Endometrium (tissue), 2 donors: ENCODE data around the gene ATP6AP1.
"Not testable (repeated sequence)": the region's sequence is repeated elsewhere in the genome, so short reads cannot be mapped to it uniquely, and the experiment has no call there.

Source experiments
- FAIRE-seq: peaks from 2 replicates; lab custom pipeline; 2012; peaks lifted over from hg19 to GRCh38; lab: Jason Lieb, UNC
- donor health status: control.
- donor health status: control.

ATP6AP1 gene, protein sequence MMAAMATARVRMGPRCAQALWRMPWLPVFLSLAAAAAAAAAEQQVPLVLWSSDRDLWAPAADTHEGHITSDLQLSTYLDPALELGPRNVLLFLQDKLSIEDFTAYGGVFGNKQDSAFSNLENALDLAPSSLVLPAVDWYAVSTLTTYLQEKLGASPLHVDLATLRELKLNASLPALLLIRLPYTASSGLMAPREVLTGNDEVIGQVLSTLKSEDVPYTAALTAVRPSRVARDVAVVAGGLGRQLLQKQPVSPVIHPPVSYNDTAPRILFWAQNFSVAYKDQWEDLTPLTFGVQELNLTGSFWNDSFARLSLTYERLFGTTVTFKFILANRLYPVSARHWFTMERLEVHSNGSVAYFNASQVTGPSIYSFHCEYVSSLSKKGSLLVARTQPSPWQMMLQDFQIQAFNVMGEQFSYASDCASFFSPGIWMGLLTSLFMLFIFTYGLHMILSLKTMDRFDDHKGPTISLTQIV

DNA sequence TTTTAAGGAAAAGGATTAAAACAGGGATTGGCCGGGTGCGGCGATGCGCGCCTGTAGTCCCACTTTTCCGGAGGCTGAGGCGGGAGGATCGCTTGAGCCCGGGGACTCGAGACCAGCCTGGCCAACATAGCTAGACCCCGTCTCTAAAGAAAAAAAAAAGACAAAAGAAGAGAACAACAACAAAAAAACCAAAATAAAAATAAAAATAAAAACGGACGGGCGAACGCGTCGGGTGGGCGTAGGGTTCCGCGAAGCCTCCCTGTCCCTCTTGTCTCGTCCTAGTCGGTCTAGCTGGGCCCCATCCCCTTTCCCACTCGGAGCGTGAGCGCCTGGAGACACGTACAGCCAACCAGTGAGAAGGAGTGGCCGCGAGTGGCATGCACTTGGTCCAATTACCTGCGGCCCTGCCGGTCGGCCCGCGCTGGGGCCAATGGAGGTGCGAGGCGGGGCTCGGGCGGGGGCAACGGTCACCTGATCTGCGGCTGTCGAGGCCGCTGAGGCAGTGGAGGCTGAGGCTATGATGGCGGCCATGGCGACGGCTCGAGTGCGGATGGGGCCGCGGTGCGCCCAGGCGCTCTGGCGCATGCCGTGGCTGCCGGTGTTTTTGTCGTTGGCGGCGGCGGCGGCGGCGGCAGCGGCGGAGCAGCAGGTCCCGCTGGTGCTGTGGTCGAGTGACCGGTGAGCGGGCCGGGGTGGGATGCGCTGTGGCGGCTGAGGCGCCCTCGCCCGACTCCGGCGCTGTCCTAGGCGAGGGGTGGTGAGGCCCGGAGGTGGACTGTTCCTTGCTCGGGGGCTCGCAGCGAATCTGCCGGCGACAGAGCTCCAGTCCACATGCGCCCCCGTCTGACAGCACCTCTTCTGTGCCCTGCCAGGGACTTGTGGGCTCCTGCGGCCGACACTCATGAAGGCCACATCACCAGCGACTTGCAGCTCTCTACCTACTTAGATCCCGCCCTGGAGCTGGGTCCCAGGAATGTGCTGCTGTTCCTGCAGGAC lies at the start of gene ATP6AP1:
Gene ATP6AP1, plus strand, starts transcription at position 502 of the 996 bp plus-strand sequence. Its CDS starts 16 bp downstream, at position 518.
- FAIRE-seq = no peak

DNA sequence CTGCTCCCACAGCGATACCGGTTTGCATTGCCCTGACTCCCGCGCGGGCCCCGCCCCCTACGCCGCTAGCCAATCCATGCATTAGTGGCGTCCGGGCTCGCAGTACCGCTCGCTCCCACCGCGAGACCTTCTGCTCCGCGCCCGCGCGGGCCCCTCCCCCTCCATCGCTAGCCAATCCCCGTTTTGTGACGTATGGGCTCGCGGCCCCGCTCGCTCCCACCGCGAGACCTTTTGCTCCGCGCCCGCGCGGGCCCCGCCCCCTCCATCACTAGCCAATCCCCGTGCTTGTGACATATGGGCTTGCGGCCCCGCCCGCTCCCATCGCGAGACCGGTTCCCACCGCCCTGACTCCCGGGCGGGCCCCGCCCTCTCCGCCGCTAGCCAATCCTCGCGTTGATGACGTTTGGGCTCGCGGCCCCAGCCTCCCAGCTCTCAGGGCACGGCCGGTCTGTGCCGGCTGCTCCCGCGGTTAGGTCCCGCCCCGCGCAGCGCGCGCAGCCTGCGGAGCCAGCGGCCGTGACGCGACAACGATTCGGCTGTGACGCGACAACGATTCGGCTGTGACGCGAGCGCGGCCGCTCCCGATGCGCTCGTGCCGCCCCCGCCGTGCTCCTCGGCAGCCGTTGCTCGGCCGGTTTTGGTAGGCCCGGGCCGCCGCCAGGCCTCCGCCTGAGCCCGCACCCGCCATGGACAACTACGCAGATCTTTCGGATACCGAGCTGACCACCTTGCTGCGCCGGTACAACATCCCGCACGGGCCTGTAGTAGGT lies 49.5 kb upstream of the ATP6AP1 start, which contains the start of gene EMD:
Gene EMD, plus strand, starts transcription at position 497 of the 770 bp plus-strand sequence. Its CDS starts 190 bp downstream, at position 687.
- FAIRE-seq = peak; percentile 84

DNA sequence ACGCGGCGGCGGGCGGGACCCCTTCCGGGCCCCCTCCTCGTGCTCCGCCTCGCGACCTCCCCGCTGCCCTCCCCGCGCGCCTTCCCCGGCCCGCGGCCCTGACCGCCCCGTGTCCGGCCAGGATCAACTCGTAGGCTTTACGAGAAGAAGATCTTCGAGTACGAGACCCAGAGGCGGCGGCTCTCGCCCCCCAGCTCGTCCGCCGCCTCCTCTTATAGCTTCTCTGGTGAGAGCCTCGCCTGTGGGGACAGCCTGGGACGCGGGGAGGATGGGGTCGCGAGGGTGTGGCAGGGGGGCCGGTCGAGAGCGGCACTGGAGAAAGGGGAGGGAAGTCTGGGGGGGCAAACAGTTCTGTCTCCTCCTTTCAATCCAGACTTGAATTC lies 48.9 kb upstream of the ATP6AP1 start:
- FAIRE-seq = no peak

DNA sequence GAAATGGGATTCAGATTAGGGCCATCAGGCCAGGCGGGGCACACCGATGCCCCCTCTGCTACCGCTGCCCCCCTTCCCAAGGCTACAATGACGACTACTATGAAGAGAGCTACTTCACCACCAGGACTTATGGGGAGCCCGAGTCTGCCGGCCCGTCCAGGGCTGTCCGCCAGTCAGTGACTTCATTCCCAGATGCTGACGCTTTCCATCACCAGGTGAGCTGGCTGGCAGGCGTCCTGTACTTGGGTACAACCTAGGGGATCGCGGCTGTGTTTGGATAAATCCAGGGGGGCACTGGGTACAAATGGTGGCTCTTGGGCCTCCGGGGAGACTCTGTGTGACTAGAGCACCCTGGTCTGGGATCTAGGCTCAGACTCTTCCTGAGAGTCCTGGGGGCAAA lies 48.3 kb upstream of the ATP6AP1 start:
- FAIRE-seq = no peak

DNA sequence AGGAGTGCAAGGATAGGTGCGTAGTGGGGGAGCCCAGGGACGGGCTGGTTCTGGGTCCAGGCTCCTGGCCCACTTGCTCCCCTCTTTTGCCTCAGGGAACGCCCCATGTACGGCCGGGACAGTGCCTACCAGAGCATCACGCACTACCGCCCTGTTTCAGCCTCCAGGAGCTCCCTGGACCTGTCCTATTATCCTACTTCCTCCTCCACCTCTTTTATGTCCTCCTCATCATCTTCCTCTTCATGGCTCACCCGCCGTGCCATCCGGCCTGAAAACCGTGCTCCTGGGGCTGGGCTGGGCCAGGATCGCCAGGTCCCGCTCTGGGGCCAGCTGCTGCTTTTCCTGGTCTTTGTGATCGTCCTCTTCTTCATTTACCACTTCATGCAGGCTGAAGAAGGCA lies 47.7 kb upstream of the ATP6AP1 start:
- no peak for FAIRE-seq

DNA sequence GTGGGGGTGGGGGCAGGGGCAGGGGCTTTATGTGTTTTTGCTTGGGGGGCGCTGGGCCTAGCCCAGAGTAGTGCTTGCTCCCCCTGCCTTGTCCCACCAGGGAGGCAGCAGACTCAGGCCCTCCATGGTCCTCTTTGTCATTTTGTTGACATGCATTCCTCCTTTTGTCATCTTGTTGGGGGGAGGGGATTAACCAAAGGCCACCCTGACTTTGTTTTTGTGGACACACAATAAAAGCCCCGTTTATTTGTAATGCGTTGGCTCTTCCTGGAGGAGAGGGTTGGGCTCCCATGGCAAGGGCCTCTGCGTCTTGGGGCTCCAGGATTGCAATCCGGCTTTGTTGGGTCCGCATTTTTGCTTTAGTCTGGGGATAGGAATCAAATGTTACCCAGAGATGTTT lies 47.2 kb upstream of the ATP6AP1 start:
- FAIRE-seq = no peak

DNA sequence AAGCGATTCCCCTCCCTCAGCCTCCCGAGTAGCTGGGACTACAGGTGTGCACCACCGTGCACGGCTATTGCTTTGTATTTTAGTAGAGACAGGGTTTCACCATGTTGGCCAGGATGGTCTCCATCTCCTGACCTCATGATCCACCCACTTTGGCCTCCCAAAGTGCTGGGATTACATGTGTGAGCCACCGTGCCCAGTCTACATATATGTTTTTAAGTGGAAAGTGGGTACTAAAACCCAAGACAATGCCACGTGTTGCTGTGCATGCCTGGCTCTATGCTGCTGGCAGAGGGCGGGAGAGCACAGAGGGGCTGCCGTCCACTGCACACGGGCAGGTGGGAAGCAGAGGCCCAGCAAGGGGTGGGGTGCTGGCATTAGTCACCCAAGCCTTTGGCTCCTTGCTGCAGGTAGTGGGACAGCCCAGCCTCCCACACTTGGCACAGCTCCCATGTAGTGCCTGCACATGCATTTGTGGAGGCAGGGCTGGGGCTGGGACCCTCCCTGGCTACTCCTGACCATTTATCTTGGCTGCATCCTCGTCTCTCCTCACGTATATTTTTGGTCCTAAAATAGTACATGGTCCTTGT lies 45.9 kb upstream of the ATP6AP1 start:
- no peak for FAIRE-seq

DNA sequence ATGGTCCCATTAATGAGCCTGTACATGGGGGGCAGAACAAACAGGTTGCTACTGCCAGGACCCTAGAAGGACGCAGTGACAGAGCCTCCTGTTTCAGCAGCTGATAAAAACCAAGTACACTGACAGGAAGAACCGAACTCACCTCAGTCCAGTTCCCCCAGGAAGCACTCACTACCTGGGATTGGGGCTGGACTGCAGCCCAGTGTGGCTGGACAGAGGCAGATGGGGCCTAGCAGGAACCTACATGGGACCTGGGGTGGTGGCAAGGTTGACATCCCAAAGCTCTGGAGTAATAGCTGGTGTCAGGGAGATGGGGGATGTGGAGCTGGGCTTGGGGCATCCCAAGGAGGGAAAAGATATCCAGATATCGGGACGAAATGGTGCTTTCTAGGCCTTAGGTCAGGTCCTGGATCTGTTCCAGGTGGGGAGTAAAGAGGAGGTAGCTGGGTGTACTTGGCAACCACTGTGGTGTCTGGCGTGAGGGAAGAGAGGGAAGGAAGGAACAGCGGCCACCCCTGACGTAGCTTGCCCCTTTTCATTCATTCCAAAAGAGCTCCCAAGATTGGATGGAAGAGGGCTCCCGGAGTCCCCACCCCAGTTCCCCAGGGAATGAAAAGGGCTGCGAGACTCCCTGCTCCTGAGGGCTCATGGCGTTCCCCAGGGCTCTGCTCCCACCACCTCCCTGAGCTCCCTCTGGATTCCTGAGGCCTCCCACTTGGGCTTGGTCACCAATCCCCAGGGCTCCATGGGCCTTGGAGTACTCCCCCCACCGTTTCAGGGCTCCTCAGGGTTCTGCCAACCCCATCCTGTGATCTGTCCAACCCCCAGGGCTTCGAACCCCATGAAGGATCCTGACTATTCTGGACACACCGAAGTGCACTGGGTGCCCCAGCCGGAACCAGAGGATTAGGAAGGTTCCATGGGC lies 44.9 kb upstream of the ATP6AP1 start:
- no peak for FAIRE-seq

DNA sequence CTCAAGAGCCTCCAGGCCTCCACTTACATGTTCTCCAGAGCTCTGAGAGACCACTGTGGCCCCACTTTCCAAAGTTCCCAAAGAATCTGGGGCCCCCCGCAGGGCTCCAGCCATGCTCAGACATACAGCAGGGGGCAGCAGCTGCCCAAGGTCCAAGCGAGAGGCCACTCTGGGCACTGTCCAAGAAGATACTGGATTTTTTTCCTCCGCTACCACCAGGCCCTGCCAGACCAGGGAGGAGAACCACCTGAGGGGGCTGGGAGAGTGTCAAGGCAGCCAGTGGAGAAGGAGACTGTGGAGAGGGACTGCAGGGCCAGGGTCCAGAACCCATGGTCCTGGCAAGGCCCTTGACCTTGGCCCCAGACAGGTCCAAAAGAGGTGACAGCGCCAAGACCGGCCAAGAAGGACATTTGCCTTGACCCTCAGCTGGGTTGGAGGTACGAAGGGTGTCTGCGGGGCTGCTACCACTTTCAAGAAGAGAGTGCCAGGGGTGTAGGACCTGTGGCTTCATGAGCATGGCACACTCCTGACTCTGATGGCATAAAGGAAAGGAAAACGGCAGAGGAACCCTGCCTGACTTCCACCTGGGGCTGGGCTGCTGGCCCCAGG lies 44.1 kb upstream of the ATP6AP1 start:
- FAIRE-seq = no peak

DNA sequence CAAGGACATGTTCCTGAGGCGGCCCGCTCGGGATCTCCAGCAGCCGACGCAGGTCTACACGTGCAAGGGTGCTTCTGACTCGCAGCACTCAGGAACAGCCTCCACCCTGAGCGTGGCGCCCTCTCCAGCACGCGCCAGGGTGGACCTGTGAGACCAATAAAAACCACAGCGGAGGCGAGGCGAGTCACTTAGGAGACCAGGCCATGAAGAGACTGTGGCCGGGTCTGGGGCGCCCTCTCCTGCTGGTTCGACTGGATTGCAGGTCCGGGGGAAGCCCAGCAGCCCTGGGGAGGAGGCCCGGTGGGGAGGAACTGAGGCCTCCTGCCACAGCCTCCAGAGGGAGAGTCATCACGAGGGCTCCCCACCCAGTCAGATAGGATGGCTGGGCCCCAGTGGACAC lies 40.4 kb upstream of the ATP6AP1 start:
- FAIRE-seq = peak; percentile 66

DNA sequence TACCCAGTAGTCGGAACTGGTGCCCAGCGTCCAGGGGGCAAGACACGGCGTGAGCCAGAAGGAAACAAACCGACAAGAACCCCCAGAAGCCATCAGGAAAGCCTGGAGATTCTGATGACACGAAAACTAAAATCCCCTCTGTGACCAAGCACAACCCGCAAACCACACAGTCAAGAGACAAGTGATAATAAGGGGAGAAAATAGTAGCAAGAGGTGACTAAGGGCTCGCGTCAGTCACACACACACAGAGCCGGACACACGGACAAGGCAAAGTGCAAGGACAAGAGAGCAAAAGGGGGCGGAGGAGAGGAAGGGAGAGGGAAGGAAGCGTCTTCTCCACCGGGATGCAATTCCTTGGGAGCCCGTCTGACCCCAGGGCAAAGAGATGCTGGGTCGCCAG lies 39.8 kb upstream of the ATP6AP1 start:
- not testable (repeated sequence) for FAIRE-seq

DNA sequence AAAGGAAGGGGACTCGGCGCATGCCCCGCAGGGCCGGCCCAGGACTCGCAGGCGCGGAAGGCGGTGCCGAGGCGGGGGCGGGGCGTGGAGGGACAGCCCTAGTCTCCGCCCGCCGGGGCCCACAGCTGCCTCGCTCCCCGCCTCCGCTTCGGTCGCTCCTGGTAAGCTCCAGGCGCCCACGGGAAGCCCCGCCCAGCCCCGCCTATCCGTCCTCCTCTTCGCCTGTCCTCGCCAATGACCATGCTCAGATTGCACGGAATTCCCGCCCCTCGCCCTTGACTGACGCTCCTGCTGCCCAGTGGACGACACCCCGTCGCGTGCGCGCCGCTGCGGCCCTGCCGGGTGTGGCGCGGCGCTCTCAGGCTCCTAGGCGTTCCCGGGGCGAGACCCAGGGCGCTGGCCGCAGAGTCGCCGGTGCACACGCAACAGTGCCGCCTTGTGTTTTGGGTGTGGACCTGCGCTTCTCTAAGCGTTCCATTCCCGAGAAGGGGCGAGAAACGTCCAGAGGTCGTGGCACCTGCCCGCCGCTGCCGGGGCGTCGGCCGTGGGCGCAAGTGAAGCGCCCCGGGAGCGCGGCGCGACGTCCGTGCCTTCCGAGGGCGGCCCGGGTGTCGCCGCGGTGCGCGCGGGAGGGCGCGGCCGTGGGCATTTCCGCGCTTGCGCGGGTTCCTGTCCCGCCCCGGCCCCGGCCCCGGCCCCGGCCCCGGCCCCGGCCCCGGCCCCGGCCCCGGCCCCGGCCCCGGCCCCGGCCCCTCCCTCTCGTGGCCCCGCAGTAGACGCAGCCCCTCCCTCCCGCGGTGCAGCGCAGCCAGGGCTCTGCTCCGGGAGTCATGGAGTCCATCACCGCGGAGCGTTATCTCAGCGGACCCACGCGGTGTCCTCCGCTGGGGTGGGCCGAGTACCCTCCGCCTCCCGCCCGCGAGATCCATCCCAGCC lies 38.4 kb upstream of the ATP6AP1 start:
- FAIRE-seq = peak; percentile 57

DNA sequence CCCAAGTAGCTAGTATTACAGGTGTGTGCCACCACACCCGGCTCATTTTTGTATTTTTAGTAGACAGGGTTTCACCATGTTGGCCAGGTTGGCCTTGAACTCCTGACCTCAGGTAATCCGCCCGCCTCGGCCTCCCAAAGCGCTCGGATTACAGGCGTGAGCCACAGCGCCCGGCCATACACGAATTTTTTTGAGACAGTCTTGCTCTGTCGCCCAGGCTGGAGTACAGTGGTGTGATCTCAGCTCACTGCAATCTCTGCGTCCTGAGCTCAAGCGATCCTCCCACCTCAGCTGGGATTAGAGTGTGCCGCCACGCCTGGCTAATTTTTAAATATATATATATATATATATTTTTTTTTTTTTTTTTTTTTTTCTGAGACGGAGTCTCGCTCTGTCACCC lies 32.1 kb upstream of the ATP6AP1 start:
- not testable (repeated sequence) for FAIRE-seq

DNA sequence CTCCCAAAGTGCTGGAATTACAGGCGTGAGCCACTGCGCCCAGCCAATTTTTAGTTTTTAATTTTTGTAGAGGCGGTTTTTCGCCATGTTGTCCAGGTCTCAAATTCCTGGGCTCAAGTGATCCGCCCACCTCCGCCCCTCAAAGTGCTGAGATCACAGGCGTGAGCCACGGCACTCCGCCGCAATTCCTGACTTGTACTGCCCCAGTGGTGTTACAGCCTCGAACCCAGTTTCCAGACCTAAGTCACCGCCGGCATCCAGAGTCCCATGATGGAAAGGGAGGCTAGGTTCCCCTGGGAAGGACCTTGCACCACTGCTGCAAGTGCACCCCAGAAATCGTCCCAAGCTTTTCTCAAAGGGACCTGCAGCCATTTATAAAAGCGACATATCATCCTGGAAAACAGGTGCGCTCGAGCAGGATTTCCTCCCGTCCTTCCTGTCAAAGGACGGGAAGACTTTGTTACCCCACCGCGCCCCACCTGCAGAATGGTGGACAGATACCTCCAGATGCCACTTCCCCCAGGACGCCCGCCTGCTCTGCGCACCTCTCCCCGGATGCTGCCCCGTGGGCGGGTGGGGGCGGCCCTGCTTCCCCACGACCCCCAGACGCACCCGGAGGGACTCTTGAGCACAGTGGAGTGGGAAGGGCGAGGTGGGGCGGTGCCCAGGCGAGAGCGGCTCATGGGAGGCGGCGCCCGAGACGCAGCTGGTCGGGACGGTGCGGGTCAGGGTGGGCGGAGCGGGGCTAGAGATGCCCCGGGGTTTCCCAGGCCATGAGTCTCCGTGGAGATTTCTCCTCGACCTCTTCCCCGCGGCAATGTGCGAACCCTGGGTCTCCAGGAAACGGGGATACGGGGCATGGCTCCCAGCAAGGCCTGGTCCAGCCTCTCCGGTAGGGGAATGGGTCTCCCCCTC lies 31.2 kb upstream of the ATP6AP1 start:
- no peak for FAIRE-seq

DNA sequence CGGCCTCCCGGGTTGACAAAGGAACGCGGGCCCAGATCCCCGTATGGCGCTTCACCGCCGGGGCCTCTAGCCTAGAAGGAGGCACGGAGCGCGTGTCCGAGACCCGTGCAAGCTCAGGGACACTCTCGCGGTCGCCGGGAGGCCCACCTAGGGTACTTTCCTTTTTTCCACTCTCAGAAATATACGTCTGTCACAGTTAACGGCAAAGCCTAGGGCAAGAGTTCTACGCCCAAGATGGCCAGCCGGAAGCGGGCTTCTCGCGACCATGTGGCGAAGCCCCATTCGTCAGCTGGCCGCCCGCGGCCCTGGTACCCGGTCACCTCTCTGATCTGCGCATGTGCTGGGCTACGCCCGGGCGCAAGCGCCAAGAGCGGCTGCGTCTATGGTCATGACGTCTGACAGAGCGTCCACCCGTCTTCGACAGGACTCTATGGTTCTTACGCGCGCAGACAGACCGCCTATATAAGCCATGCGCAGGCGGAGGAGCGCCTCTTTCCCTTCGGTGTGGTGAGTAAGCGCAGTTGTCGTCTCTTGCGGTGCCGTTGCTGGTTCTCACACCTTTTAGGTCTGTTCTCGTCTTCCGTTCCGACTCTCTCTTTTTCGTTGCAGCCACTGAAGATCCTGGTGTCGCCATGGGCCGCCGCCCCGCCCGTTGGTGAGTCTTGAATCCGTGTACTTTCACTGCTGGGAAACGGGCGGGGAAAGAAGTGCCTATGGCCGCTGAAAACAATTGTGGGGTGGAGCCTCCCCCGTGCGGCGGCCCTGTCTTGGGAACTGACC lies 30.4 kb upstream of the ATP6AP1 start, which contains the start of gene RPL10:
Gene RPL10, plus strand, starts transcription at position 490 of the 780 bp plus-strand sequence. Its CDS starts 143 bp downstream, at position 633.
- peak; percentile 69 for FAIRE-seq

DNA sequence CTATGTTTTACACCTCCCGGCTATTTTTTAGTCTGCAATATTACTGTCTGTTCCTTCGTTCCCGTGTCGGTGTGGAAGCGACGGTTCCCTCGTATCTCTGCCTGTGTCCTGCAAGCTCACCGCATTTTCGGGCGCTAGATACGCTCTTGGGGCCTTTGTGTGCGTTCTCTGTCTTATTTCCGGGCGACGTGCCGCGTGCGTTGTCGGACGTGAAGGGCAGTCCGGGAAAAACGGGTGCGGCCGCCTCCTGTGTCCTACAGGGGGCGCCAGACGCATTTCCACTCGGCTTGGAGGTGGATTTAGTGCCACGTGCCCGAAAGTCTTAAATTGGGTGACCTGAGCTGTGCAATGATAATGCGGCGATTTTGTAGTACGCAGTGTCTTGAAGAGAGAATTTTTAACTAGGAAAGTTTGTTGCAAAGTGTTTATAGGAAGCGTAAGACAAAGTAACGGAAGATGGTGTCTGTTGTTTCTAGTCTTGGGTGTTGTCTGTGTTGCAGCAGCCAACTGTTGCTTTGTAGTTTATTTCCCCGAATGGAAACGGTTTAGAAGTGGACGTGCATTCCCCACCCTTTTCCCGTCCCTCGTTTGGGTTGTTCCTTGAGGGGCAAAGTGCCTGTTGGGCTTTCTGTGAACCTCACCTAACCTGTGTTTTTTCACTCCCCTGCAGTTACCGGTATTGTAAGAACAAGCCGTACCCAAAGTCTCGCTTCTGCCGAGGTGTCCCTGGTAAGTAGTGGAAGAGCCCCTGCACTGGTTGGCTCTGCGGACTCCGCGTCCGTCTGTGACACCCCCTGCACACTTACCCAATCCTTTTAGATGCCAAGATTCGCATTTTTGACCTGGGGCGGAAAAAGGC lies 29.6 kb upstream of the ATP6AP1 start:
- no peak for FAIRE-seq
